Mesendoderm (in vitro differentiated cells): ENCODE results near the gene WDR59.
"Not testable (repeated sequence)": the region's sequence is repeated elsewhere in the genome, so short reads cannot be mapped to it uniquely, and the experiment has no call there.

Experiments used
- DNase-seq: peaks from one replicate; pipeline ENCODE4 v3.0.0; 2013
- H2AK5ac ChIP-seq: 2 replicates; pipeline ENCODE4 v1.6.1; 2013; ENCODE audit warnings: low read length, inconsistent platforms
- H2BK120ac ChIP-seq: 2 replicates; pipeline ENCODE4 v1.6.1; 2013; ENCODE audit warnings: low read depth, mild to moderate bottlenecking, low read length, moderate library complexity, mixed read lengths
- H2BK15ac ChIP-seq: replicated peaks from 2 replicates; pipeline ENCODE4 v1.6.1; 2013; ENCODE audit warnings: low read depth, mild to moderate bottlenecking, moderate library complexity
- H2BK5ac ChIP-seq: 2 replicates; pipeline ENCODE4 v1.6.1; 2013; ENCODE audit warnings: low read length, inconsistent platforms
- H3K18ac ChIP-seq: 2 replicates; pipeline ENCODE4 v1.6.1; 2013; ENCODE audit warnings: mild to moderate bottlenecking, low read length, mixed read lengths
- H3K23ac ChIP-seq: one replicate; pipeline ENCODE4 v1.6.1; 2013; ENCODE audit warnings: low read length
- H3K27ac ChIP-seq: 2 replicates; pipeline ENCODE4 v1.5.1; 2013; ENCODE audit warnings: low read depth, mild to moderate bottlenecking, inconsistent platforms, low read length, moderate library complexity
- H3K27me3 ChIP-seq: 2 replicates; pipeline ENCODE4 v1.6.1; 2013; ENCODE audit warnings: low read length, control low read depth, mild to moderate bottlenecking, inconsistent platforms; ENCODE audit not compliant: insufficient read depth, poor library complexity
- H3K36me3 ChIP-seq: 2 replicates; pipeline ENCODE4 v1.6.1; 2013; ENCODE audit warnings: low read length, inconsistent platforms; ENCODE audit not compliant: control insufficient read depth, insufficient read depth
- H3K4ac ChIP-seq: one replicate; pipeline ENCODE4 v1.6.1; 2013; ENCODE audit warnings: low read depth, mild to moderate bottlenecking, low read length, moderate library complexity
- H3K4me1 ChIP-seq: 2 replicates; pipeline ENCODE4 v1.6.1; 2013; ENCODE audit warnings: low read depth, low read length, inconsistent platforms; ENCODE audit not compliant: control insufficient read depth
- H3K4me2 ChIP-seq: 2 replicates; pipeline ENCODE4 v1.6.1; 2013; ENCODE audit warnings: low read length
- H3K4me3 ChIP-seq: 2 replicates; pipeline ENCODE4 v1.5.1; 2013; ENCODE audit warnings: mild to moderate bottlenecking, low read length
- H3K56ac ChIP-seq: one replicate; pipeline ENCODE4 v1.6.1; 2013; ENCODE audit warnings: low read length
- H3K79me1 ChIP-seq: 2 replicates; pipeline ENCODE4 v1.6.1; 2013; ENCODE audit warnings: low read length, inconsistent platforms
- H3K79me2 ChIP-seq: 2 replicates; pipeline ENCODE4 v1.6.1; 2013; ENCODE audit warnings: mild to moderate bottlenecking, low read length; ENCODE audit not compliant: control insufficient read depth, insufficient read depth
- H3K9ac ChIP-seq: 2 replicates; pipeline ENCODE4 v1.6.1; 2013; ENCODE audit warnings: low read length, inconsistent platforms
- H4K5ac ChIP-seq: one replicate; pipeline ENCODE4 v1.6.1; 2013; ENCODE audit warnings: low read length
- H4K8ac ChIP-seq: one replicate; pipeline ENCODE4 v1.6.1; 2013; ENCODE audit warnings: low read depth, mild to moderate bottlenecking, control low read depth, low read length, moderate library complexity
- WGBS: extraction: QIAGEN DNeasy Blood & Tissue Kit; methylation state at CpG from one replicate; pipeline ENCODE4 v1.1.7; 2013; ENCODE audit warnings: low lambda C conversion rate, missing lambda C conversion rate; ENCODE audit not compliant: insufficient coverage; ENCODE audit errors: extremely low coverage; 5-methylcytosine and 5-hydroxymethylcytosine counted together

WDR59 gene

GRCh38 chr16:74995986-74996385, 11.1 kb upstream of the WDR59 start:
- H3K18ac ChIP-seq, result no peak overlapping the region
- H3K4ac ChIP-seq, result no peak overlapping the region
- H3K4me3 ChIP-seq, result no peak overlapping the region
- H3K4me2 ChIP-seq, result no peak overlapping the region
- no peak overlapping the region for H3K9ac ChIP-seq
- no peaks in the 10 kb centered on the region for H3K36me3 ChIP-seq
- no peak overlapping the region for H2AK5ac ChIP-seq
- no peak overlapping the region for H4K8ac ChIP-seq
- no peak overlapping the region for H2BK15ac ChIP-seq
- no peak overlapping the region for H4K5ac ChIP-seq
- H3K23ac ChIP-seq, result no peak overlapping the region
- no peak overlapping the region for H2BK120ac ChIP-seq
- no peak overlapping the region for H3K56ac ChIP-seq
- H2BK5ac ChIP-seq, result no peak overlapping the region
- H3K79me1 ChIP-seq, result peaks cover 8% of the 10 kb centered on the region
- WGBS, result no CpG with 5 or more reads among the region's 1 CpG
- no peak overlapping the region for H3K27ac ChIP-seq
- peaks cover 12% of the 10 kb centered on the region for H3K79me2 ChIP-seq
- peaks cover 4% of the 10 kb centered on the region for H3K4me1 ChIP-seq
- DNase-seq, result no peak
- H3K27me3 ChIP-seq, result no peaks in the 10 kb centered on the region

- H2AK5ac ChIP-seq, result no peak overlapping the region
- H4K5ac ChIP-seq, result no peak overlapping the region
- H2BK120ac ChIP-seq, result no peak overlapping the region
- H2BK5ac ChIP-seq, result no peak overlapping the region
- WGBS, result no CpG with 5 or more reads among the region's 13 CpGs
- H3K27ac ChIP-seq, result no peak overlapping the region
- H4K8ac ChIP-seq, result no peak overlapping the region
- H3K56ac ChIP-seq, result no peak overlapping the region
- no peak overlapping the region for H3K4me3 ChIP-seq
- no peak overlapping the region for H3K4ac ChIP-seq
- no peak for DNase-seq
- no peaks in the 10 kb centered on the region for H3K36me3 ChIP-seq
- no peaks in the 10 kb centered on the region for H3K27me3 ChIP-seq
- H2BK15ac ChIP-seq, result no peak overlapping the region
- no peaks in the 10 kb centered on the region for H3K4me1 ChIP-seq
- H3K79me1 ChIP-seq, result no peaks in the 10 kb centered on the region
- no peak overlapping the region for H3K23ac ChIP-seq
- H3K18ac ChIP-seq, result no peak overlapping the region
- H3K4me2 ChIP-seq, result no peak overlapping the region
- no peaks in the 10 kb centered on the region for H3K79me2 ChIP-seq
- H3K9ac ChIP-seq, result no peak overlapping the region
Observed at GRCh38 chr16:74991593-74992403, 6.9 kb upstream of the WDR59 start.

- no peak overlapping the region for H3K4ac ChIP-seq
- no peaks in the 10 kb centered on the region for H3K79me1 ChIP-seq
- WGBS, result no CpG with 5 or more reads among the region's 5 CpGs
- H3K27ac ChIP-seq, result no peak overlapping the region
- no peak overlapping the region for H3K18ac ChIP-seq
- H3K4me1 ChIP-seq, result no peaks in the 10 kb centered on the region
- H3K79me2 ChIP-seq, result no peaks in the 10 kb centered on the region
- DNase-seq, result no peak
- no peak overlapping the region for H3K4me2 ChIP-seq
- no peaks in the 10 kb centered on the region for H3K27me3 ChIP-seq
- no peak overlapping the region for H3K56ac ChIP-seq
- no peak overlapping the region for H3K9ac ChIP-seq
- H2BK120ac ChIP-seq, result no peak overlapping the region
- no peak overlapping the region for H4K8ac ChIP-seq
- H2AK5ac ChIP-seq, result no peak overlapping the region
- no peaks in the 10 kb centered on the region for H3K36me3 ChIP-seq
- no peak overlapping the region for H2BK5ac ChIP-seq
- no peak overlapping the region for H3K4me3 ChIP-seq
- no peak overlapping the region for H2BK15ac ChIP-seq
- no peak overlapping the region for H4K5ac ChIP-seq
- H3K23ac ChIP-seq, result no peak overlapping the region
Observed at GRCh38 chr16:74991268-74991592, 6.3 kb upstream of the WDR59 start.

- no peak overlapping the region for H2BK120ac ChIP-seq
- no peaks in the 10 kb centered on the region for H3K4me1 ChIP-seq
- no peak for DNase-seq
- WGBS, result no CpG with 5 or more reads among the region's 10 CpGs
- H3K56ac ChIP-seq, result no peak overlapping the region
- no peak overlapping the region for H3K4me2 ChIP-seq
- no peaks in the 10 kb centered on the region for H3K79me1 ChIP-seq
- H2BK5ac ChIP-seq, result no peak overlapping the region
- no peak overlapping the region for H4K8ac ChIP-seq
- no peaks in the 10 kb centered on the region for H3K79me2 ChIP-seq
- no peak overlapping the region for H3K18ac ChIP-seq
- H3K23ac ChIP-seq, result no peak overlapping the region
- H4K5ac ChIP-seq, result no peak overlapping the region
- no peaks in the 10 kb centered on the region for H3K27me3 ChIP-seq
- no peak overlapping the region for H2BK15ac ChIP-seq
- H3K9ac ChIP-seq, result no peak overlapping the region
- H3K4me3 ChIP-seq, result no peak overlapping the region
- H3K36me3 ChIP-seq, result no peaks in the 10 kb centered on the region
- H3K27ac ChIP-seq, result no peak overlapping the region
- no peak overlapping the region for H3K4ac ChIP-seq
- H2AK5ac ChIP-seq, result no peak overlapping the region
Observed at GRCh38 chr16:74990832-74991231, 5.9 kb upstream of the WDR59 start.

GRCh38 chr16:74989864-74990263, 4.9 kb upstream of the WDR59 start:
- no CpG with 5 or more reads among the region's 3 CpGs for WGBS
- not testable (repeated sequence) for H2BK120ac ChIP-seq, H3K18ac ChIP-seq, H3K4me2 ChIP-seq, H3K4me1 ChIP-seq, H3K56ac ChIP-seq, H3K23ac ChIP-seq, H3K79me1 ChIP-seq, DNase-seq, H2BK5ac ChIP-seq, H3K9ac ChIP-seq, H3K4ac ChIP-seq, H3K4me3 ChIP-seq, H2AK5ac ChIP-seq, H2BK15ac ChIP-seq, H3K27ac ChIP-seq, H3K36me3 ChIP-seq, H4K5ac ChIP-seq, H3K79me2 ChIP-seq, H4K8ac ChIP-seq, H3K27me3 ChIP-seq
